SK-N-SH (cell line): ENCODE measurements around the gene BRMS1.

Source experiments
- EP300 ChIP-seq, 2 experiments: IDR thresholded peaks; 2 replicates each; pipeline versions ENCODE4 v1.4.0 to v1.6.1; 2012; ENCODE audit warnings: borderline replicate concordance in 1 of 2, low read depth in 1 of 2, low read length in 1 of 2
- MXI1 ChIP-seq: IDR thresholded peaks from 2 replicates; pipeline ENCODE4 v1.6.1; 2012; ENCODE audit warnings: mild to moderate bottlenecking, low read depth, low read length, improper control_type of control experiment
- RCOR1 ChIP-seq: fragments of 150-350 bp; IDR thresholded peaks from 2 replicates; pipeline ENCODE4 v1.6.1; 2017; ENCODE audit warnings: antibody characterized with exemption, low read length
- TAF1 ChIP-seq: IDR thresholded peaks from 2 replicates; pipeline ENCODE4 v1.6.1; 2012; ENCODE audit warnings: low read depth, mild to moderate bottlenecking, low read length, moderate library complexity, borderline replicate concordance
- YY1 ChIP-seq: IDR thresholded peaks from 2 replicates; pipeline ENCODE4 v1.4.0; 2012; ENCODE audit warnings: low read depth, mild to moderate bottlenecking
- TF ChIP-seq, protein P1 (sequence below): fragments of 200-600 bp; sonication (generic); IDR thresholded peaks from 2 replicates; pipeline ENCODE4 v1.6.1; 2017; ENCODE audit warnings: antibody characterized with exemption, mild to moderate bottlenecking, moderate library complexity
- TF ChIP-seq, protein P2 (sequence below): IDR thresholded peaks from 2 replicates; pipeline ENCODE4 v1.4.0; 2012; ENCODE audit warnings: low read depth, borderline replicate concordance

DNA sequence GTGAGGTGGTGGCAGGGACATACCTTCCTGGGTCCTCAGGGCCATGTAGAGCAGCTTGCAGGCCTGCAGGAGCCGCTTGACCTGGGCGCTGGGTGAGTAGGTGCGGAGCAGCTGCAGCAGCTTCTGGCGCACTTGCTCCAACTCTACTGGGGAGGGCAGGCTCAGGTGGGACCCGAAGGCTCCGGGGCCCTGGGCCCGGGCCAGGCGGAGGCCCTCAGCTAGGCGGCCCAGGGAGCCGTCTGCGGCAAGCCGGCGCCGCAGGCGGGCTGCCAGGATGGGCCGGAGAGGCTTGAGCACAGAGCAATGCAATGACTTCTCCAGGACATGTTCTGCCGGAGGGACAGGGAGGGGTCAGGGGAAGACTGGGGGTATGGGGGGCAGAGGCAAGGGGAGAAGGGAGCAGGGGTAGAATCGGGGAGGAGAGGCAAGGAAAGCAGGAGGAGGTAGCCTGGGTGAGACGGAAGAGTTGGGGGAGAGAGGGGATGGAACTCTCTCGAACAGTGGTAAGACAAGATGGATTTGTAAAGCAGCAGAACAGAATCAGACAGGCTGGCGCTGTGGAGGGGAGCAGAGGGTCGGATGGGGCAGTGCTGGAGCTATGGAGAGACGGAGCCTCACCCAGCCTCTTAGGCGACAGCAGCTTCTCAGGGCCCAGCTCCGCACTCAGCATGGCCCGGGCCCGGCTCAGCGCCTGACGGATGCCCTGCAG lies 10.9 kb downstream of the BRMS1 start:
- TF ChIP-seq RCOR1 (no peak), EP300 (IDR thresholded peaks at IDR 0.05; ENCODE audit: borderline replicate concordance in 1 of 2, low read depth in 1 of 2, low read length in 1 of 2) (no peak), YY1 (no peak), MXI1 (no peak), TAF1 (no peak)
- TF ChIP-seq, protein P1, sequence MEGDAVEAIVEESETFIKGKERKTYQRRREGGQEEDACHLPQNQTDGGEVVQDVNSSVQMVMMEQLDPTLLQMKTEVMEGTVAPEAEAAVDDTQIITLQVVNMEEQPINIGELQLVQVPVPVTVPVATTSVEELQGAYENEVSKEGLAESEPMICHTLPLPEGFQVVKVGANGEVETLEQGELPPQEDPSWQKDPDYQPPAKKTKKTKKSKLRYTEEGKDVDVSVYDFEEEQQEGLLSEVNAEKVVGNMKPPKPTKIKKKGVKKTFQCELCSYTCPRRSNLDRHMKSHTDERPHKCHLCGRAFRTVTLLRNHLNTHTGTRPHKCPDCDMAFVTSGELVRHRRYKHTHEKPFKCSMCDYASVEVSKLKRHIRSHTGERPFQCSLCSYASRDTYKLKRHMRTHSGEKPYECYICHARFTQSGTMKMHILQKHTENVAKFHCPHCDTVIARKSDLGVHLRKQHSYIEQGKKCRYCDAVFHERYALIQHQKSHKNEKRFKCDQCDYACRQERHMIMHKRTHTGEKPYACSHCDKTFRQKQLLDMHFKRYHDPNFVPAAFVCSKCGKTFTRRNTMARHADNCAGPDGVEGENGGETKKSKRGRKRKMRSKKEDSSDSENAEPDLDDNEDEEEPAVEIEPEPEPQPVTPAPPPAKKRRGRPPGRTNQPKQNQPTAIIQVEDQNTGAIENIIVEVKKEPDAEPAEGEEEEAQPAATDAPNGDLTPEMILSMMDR: no peak
- TF ChIP-seq, protein P2, sequence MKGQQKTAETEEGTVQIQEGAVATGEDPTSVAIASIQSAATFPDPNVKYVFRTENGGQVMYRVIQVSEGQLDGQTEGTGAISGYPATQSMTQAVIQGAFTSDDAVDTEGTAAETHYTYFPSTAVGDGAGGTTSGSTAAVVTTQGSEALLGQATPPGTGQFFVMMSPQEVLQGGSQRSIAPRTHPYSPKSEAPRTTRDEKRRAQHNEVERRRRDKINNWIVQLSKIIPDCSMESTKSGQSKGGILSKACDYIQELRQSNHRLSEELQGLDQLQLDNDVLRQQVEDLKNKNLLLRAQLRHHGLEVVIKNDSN: no peak
